Lower lobe of right lung (tissue), 2 donors: ENCODE data around the gene SOX11. TPM values are rescaled to one million over a fixed set of nuclear protein-coding genes. Genes with fewer than 3 reads are reported as not detected.

Experiments used
- ATAC-seq, 2 donors: fragments of 200-7000 bp; cut with Tn5 transposase; one replicate each; pipeline ENCODE4 v1.9.1; 2020 to 2022; ENCODE audit warnings: mild to moderate bottlenecking in 2 of 2, moderate library complexity in 2 of 2
- DNase-seq: peaks from one replicate; pipeline ENCODE4 v3.0.0-alpha.2; 2020
- H3K27ac ChIP-seq: fragments of 200-600 bp; one replicate; pipeline ENCODE4 v1.8.0; 2022
- H3K27me3 ChIP-seq: fragments of 200-600 bp; one replicate; pipeline ENCODE4 v1.8.0; 2022; ENCODE audit warnings: low read depth
- H3K36me3 ChIP-seq: fragments of 200-600 bp; one replicate; pipeline ENCODE4 v1.8.0; 2022; ENCODE audit warnings: mild to moderate bottlenecking
- H3K4me1 ChIP-seq: fragments of 200-600 bp; one replicate; pipeline ENCODE4 v1.8.0; 2022
- H3K4me3 ChIP-seq: fragments of 200-600 bp; one replicate; pipeline ENCODE4 v1.8.0; 2022; ENCODE audit warnings: mild to moderate bottlenecking
- H3K9me3 ChIP-seq: fragments of 200-600 bp; one replicate; pipeline ENCODE4 v1.8.0; 2022
- CTCF ChIP-seq: fragments of 200-600 bp; IDR thresholded peaks from one replicate; pipeline ENCODE4 v1.8.0; 2022; ENCODE audit warnings: antibody characterized with exemption, mild to moderate bottlenecking
- intact Hi-C: fragments of 100-400 bp; cut with DNase I; formaldehyde crosslinking; loops from one replicate; pipeline ENCODE4 v1.11.0; 2022
- total RNA-seq: library from RNA; stranded (reverse); fragmentation: NEBNext Ultra II Directional; extraction: Animal tissue kit (Norgen Biotek cat#: 25700); gene quantifications from one replicate; pipeline ENCODE4 v1.2.1, GENCODE V29; 2021
- donor health status: DM: no; HTN: yes; CAD: no; lungs with severe emphysema.

SOX11 gene
- total RNA-seq, 1 donor from 2014 or later: 0.03 TPM

- no peaks in the 10 kb centered on the region for H3K4me1 ChIP-seq
- H3K36me3 ChIP-seq: no peaks in the 10 kb centered on the region
- ATAC-seq: no peak
- H3K4me3 ChIP-seq: no peak overlapping the region
- no peaks in the 10 kb centered on the region for H3K27me3 ChIP-seq
- H3K9me3 ChIP-seq: peaks cover 2% of the 10 kb centered on the region
- DNase-seq: no peak
- H3K27ac ChIP-seq: no peak overlapping the region
- intact Hi-C loops: no loop called here
- TF ChIP-seq CTCF: no peak
Observed at GRCh38 chr2:5748391-5748790, 56.2 kb downstream of the SOX11 start.

- DNase-seq (no peak), ATAC-seq (no peak)
- TF ChIP-seq CTCF: no peak
- intact Hi-C loops: no loop called here
- Histone ChIP-seq H3K4me1 (no peaks in the 10 kb centered on the region), H3K9me3 (peaks cover 2% of the 10 kb centered on the region), H3K27ac (no peak overlapping the region), H3K4me3 (no peak overlapping the region), H3K27me3 (no peaks in the 10 kb centered on the region), H3K36me3 (no peaks in the 10 kb centered on the region)
Observed at GRCh38 chr2:5748946-5749345, 56.8 kb downstream of the SOX11 start.

- TF ChIP-seq CTCF: no peak
- DNase-seq: no peak
- intact Hi-C loops: no loop called here
- Histone ChIP-seq H3K4me1 (no peaks in the 10 kb centered on the region), H3K27ac (no peak overlapping the region), H3K36me3 (no peaks in the 10 kb centered on the region), H3K4me3 (no peak overlapping the region), H3K27me3 (no peaks in the 10 kb centered on the region), H3K9me3 (peaks cover 2% of the 10 kb centered on the region)
- ATAC-seq: no peak
Observed at GRCh38 chr2:5749347-5749746, 57.2 kb downstream of the SOX11 start.
